ENCODE data around the gene ADH1A.

DNA sequence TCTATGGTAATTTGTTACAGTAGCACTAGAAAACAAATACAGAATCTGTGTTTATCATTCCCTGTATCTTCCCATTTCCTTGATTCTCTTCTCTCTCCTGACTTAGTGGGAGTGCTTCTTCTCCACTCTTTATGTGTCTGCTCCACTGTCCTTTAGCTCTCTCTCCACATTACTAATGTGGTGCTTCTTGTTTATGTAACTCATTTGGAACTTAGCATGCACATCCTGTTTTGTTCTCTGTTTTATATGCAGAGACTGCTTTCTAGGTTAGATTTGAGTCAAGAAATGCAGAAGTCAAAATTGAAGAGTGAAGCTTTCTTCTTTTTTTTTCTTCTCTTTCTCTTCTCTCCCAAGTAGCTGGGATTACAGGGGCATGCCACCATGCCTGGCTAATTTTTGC is 25.9 kb downstream of the ADH1A start:
- TF ChIP-seq, protein P1, sequence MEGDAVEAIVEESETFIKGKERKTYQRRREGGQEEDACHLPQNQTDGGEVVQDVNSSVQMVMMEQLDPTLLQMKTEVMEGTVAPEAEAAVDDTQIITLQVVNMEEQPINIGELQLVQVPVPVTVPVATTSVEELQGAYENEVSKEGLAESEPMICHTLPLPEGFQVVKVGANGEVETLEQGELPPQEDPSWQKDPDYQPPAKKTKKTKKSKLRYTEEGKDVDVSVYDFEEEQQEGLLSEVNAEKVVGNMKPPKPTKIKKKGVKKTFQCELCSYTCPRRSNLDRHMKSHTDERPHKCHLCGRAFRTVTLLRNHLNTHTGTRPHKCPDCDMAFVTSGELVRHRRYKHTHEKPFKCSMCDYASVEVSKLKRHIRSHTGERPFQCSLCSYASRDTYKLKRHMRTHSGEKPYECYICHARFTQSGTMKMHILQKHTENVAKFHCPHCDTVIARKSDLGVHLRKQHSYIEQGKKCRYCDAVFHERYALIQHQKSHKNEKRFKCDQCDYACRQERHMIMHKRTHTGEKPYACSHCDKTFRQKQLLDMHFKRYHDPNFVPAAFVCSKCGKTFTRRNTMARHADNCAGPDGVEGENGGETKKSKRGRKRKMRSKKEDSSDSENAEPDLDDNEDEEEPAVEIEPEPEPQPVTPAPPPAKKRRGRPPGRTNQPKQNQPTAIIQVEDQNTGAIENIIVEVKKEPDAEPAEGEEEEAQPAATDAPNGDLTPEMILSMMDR (optimal IDR thresholded peaks at IDR 0.05 in 1 of 3, IDR thresholded peaks at IDR 0.05 in 1 of 3, conservative IDR thresholded peaks at IDR 0.05 in 1 of 3; ENCODE audit: extremely low read depth in 1 of 3, insufficient read depth in 2 of 3, low read length in 3 of 3) = no peak
- no peak for TF ChIP-seq EZH2 (IDR thresholded peaks at IDR 0.05; ENCODE audit: low read length)

Measured in keratinocyte (primary cell).